NB4 (cell line): ENCODE measurements around the gene CCDC88C.

Experiments used
- CTCF ChIP-seq: IDR thresholded peaks from one replicate; pipeline ENCODE4 v1.5.1; 2012; ENCODE audit warnings: low read depth, low read length
- MAX ChIP-seq: IDR thresholded peaks from 2 replicates; pipeline ENCODE4 v1.6.1; 2011; ENCODE audit warnings: low read depth, low read length
- MYC ChIP-seq: IDR thresholded peaks from 2 replicates; pipeline ENCODE4 v1.6.1; 2011; ENCODE audit warnings: low read depth, low read length
- POLR2A ChIP-seq: IDR thresholded peaks from 2 replicates; pipeline ENCODE4 v1.6.1; 2011; ENCODE audit warnings: mild to moderate bottlenecking; ENCODE audit not compliant: insufficient read length; ENCODE audit errors: extremely low read depth

GRCh38 chr14:91261115-91261514 is 156.5 kb downstream of the CCDC88C start:
- no peak for TF ChIP-seq CTCF
- TF ChIP-seq POLR2A = no peak
- no peak for TF ChIP-seq MAX
- no peak for TF ChIP-seq MYC
